HG03175 (cell line): Measurements from ENCODE around the gene GSG1L.
"Not testable (repeated sequence)": the region's sequence is repeated elsewhere in the genome, so short reads cannot be mapped to it uniquely, and the experiment has no call there.

ENCODE experiments used
- ATAC-seq: cut with Tn5 transposase; IDR thresholded peaks from one replicate; pipeline ENCODE4 v1.9.1; 2021; ENCODE audit warnings: mild to moderate bottlenecking, moderate library complexity; ENCODE audit not compliant: unreplicated experiment

GSG1L gene

DNA sequence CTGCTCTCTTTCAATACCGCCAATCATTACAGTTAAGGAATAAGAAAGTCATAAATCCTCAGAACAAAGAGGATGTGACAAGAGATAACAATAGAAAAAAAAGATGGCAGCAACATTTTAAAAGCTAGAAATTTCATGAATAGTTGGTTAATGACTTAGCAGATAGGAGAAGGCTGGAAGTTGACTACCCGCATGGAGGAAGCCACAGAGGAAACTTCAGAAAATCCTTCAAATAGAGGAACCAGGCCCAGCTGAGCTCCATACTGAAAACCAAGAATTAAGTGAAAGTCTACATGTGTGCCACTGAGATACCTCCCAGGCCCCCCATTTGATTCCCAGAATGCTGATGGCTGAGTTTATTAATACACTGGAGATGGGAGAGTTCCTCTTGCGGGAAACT lies 109.3 kb downstream of the GSG1L start:
- ATAC-seq = no peak

- ATAC-seq = no peak
Measured at GRCh38 chr16:27952811-27953210, 110.7 kb downstream of the GSG1L start.

DNA sequence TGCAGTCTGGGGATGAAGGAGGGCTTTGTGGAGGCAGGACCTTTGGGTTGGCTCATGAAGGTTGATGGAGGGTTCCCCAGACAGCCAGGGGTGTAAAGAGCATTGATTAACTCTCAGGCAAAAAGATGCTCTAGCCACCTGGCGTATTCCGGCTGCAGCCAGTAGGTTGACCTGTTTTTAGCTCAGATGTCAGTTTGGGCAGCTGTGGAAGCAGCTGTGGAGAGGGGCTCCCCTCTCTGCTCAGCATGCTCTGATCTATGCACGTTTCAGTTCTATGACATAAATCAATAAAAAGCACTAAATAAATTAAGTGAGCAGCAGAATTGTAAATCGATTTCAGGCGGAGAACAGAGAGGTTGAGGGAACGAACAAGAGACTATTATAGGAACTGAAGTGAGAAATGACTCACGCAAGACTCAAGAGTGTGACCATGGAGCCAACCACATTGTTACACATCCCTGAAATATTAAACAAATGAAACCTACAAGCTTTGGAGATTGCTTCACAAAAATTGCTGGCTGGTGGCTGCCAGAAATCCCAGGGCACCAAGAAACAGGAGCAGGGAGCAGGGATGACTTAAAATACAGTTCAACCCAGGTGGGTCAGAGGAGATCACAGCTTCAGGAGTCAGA lies 111.9 kb downstream of the GSG1L start:
- no peak for ATAC-seq

DNA sequence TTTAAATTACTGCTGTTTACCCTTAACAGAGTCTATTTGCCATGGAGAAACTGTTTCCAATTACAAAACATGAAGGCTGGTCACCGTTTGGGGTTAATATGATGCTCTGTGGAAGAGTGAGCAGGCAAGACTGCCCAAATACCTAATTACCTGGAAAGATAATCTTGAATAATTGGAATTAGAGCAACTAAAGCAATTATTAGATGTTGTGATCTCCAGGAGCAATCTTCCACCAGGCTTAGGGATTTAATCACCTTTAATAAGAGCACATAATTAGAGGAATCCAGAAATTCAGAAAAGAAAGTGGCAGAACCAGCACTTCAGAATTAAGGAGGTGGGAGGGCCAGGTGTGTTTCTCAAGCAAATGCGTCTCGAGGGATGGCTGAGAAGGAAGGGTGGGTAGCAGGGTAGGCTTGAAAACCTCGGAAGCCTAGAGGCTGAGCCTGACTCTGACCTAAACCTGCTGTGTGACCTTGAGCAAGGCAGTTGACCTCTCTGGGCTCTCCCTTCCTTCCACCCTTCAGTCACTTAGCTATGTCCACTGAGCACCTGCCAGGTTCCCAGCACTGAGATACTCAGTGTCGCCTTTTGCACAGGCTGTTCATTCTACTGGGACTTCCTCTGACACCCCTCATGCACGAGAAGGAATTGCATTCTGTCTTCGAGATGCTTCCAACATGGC lies 113.2 kb downstream of the GSG1L start:
- no peak for ATAC-seq

DNA sequence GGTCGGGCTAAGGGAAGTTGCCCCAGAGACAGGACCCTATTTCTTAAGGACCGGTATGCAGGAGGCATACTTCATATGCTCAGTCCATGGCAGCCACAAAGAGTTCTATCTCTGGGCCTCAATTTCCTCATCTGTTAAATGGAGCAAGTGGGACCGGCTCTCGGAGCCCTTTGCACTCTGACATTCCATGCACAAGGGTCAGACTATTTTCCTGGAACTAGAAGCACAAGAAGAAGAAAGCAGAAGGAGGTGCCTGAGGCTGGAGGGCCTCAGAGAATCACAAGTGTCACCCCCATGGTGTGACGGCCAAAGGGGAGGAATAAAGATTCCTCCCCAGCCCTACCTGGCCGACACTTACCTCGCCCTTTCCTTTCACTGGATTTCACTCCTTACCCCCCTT lies 115.8 kb downstream of the GSG1L start:
- no peak for ATAC-seq

DNA sequence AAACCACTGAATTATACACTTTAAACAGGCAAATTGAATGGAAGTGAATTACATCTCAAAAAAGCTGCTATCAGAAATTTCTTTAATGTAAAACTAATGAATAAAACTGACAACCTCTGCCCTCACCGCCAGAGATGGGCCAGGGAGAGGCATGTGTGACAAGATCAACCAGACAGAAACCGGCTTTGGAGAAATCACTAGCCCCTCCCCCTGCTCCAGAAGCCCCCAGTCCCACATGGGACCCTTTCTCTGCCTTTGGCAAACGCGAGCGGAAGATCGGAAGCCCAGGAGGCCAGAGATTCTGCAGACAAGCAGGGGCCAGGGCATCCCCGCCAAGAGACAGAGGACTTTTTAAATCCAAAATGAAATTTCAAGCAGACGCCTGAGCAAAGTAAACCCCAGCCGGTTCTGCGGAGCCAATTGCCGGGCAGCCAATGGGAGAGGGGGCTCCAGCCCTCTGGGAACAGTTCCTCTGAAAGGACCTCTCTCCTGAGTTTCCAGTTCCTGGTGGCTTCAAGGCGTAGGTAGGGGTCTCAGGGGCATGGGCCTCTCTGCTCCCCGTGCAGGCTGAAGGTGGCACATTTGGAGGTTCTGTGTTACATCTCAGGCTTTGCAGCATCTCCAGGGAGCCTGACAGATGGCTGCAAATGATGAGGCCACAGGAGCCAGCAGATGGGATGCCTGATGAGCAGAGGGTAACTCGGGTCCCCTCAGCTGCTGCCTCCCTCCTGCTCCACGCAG lies 118.1 kb downstream of the GSG1L start:
- no peak for ATAC-seq

- ATAC-seq = no peak
Measured at GRCh38 chr16:27943766-27944165, 119.7 kb downstream of the GSG1L start.

GRCh38 chr16:27942071-27942470 lies 121.4 kb downstream of the GSG1L start:
- not testable (repeated sequence) for ATAC-seq

GRCh38 chr16:27935076-27935475 lies 128.4 kb downstream of the GSG1L start:
- no peak for ATAC-seq

DNA sequence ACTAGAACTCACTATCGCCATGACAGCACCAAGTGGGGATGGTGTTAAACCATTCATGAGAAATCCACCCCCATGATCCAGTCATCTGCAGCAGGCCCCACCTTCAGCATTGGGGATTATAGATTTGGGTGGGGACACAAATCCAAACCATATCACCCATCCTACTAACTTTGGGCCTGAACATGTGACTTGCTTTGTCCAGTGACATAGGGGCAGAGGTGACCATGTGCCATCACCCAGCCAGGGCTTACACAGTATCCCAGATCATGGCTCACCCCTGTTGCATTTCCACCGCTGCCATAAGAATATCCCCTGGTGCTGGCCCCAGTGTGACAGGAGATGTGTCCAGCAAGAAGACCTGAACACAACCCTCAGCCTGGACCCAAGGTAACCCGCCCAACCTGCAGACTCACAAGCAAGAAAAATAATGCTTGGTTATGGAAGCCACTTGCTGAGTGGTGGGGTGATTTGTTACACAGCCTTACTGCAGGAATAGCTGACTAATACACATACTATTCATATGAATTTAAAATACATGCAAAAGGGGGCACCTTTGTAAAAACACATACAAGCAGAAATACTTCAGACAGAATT lies 130.9 kb downstream of the GSG1L start:
- ATAC-seq = no peak

DNA sequence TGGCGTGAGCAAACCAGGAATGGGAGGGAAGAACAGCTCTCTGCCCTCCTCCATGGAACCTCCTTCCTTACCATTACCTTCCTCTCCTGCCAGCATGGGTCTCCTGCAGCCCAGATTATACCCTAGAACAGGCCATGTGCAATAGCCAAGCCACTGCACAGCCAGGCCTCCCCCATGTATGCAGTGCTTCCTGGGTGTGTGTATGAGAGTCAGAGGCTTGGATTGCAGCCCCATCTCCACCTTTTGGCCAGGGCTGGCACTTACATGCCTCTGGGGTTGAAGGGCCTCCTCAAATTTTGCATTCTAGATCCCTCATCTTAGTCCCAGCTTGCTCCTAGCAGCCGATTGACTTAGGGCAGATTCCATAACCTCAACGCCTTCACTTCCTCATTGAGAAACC lies 133.7 kb downstream of the GSG1L start:
- ATAC-seq = no peak

DNA sequence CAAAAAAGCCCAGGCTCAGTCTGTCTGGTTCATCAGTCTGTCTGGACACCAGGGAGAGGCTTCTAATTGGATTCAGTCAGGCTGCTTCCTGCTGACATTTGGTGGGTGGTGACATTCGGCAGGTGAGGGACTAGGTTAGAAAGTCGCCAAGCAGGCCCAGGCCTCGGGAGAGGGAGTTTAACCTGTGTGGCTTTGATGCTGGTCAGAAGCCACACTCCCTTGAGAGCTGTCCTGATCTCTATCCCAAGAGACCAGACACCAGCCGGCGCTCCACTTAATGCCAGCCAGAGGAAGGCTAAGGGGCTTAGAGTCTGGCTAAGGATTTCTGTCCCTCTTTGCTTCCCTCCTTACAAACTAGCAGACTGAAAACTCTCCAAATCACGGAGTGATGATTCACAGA lies 135.0 kb downstream of the GSG1L start:
- no peak for ATAC-seq

DNA sequence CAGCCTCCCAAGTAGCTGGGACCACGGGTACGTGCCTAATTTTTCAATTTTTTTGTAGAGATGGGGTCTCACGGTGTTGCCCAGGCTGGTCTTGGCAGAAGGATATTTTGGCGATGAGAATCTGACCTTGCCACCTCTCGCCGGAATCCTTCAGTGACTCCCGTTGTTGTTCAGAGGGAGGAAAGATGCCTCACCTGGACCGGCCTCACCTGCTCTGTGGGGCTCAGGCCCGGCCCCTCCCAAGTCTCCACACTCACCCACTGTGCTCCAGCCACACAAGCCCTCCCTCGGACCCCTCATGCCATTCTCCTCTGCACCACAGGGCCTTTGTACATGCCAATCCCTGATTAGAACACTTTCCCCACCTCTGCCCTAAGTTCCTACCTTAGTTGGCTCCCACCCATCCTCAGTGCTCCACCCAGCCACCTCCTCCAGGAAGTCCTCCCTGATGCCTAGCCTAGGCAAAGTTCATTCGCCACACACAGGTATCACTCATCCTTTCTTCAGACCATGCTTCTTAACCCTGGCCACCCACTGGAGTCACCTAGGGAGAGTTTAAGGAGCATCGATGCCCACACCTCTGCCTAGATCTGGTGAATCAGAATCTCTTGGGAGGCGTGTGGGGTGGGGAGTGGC lies 136.1 kb downstream of the GSG1L start:
- ATAC-seq = no peak

DNA sequence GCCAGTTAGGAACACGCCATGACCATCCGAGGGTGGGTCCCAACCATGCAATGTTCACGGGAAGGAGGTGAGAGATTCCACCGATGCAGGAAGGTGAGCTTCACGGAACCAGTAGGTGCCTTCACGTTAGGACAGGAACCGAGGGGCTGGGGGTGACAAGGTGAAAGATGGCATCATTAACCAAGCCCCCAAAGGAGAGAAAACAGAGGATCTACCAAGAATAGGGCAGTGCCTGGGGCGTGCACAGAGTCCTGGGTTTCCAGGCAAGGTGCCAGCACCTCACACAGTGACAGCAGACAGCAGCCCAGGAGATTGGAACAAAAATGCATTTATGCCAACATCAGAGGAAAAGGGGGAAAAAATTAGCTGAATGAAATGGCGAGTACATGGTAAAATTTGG lies 137.9 kb downstream of the GSG1L start:
- ATAC-seq = no peak

DNA sequence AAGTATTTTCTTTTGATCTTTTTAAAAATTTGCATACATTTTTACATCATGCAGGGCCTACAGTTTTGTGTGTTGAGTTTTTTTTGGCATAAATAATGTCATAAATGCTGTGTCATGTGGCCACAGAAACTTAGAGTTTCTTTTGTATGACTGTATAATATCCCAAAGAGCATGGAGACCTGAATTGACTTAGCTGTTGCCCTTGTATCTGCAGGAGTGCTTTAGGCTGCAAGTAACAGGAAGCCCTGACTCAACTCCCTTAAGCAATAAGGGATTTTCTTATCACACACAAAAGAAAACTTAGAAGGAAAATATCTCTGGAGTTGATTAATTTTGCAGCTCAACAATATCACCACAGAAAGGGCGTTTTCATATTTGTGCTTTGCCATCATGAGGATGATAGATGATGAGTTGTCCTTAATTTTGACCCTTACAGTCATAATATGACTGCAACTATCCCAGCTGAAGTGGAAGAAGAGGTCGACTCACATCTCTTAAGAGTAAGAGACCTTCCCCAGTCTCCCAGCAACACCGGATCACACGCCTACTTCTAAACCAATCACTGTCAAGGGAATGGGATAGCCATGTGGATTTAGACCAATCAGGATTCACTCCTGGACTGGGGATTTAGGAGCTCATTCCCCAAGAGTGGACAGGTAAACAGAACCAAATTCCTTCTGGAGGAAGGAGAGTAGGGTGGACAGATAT lies 138.9 kb downstream of the GSG1L start:
- no peak for ATAC-seq

DNA sequence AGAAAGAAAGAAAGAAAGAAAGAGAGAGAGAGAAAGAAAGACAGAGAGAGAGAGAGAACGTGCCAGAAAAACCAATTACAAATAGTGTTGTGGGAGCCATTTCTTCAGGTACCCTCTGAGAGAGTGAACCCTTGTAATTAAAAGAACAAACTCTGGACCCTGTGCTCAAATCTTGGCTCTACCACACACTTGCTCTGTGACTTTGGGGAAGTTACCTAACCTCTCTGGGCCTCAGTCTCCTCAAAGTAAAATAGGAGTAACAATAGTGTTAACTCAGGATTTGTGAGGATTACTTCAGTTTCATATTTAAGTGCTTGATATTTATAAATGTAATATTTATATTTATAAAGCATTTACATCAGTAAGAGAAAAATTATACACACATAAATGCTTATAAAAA lies 139.8 kb downstream of the GSG1L start:
- ATAC-seq = no peak

DNA sequence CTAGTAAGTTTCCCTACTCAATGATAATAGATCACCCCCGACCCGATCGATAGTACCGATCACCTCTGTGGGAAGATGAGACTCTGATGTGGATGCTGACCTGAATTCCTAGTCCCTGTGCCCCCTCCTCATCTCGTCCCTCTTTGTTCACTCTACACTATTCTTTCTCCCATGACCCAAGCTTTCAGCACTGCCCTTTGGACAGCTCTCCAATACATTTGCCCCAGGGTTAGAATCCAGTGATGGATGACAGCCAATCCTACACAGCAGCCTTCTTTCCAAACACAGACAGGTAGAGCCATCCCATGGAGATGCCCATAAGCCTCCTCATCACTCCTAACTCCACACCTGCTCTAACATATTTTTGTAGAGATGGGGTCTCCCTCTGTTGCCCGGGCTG lies 141.1 kb downstream of the GSG1L start:
- no peak for ATAC-seq

GRCh38 chr16:27921134-27921533 lies 142.4 kb downstream of the GSG1L start:
- ATAC-seq = no peak

DNA sequence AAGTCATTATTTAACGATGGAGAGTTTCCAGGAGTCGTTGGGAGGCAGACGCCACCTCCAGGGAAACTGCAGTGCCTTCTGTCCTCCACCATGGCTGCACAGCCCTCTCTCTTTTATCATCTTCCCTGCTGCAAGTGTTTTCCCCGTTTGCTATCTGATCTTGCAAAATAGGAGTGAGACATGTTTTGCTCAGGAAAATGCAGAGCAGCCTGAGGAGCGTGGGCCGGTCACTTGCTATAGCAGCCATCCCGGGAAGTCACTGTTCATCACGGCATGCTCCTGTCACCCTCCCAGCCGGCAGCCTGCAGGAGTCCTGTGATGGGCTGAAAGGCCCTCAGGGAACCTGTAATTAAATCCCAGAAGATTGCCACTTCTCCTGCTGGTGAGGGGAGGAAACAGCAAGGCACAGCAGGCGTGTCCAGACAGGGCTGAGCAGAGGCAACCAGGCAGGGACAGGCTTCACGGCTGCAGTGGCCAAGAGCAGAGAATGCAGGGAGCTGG lies 143.1 kb downstream of the GSG1L start:
- no peak for ATAC-seq

- ATAC-seq = no peak
Measured at GRCh38 chr16:27918755-27919154, 144.8 kb downstream of the GSG1L start.

DNA sequence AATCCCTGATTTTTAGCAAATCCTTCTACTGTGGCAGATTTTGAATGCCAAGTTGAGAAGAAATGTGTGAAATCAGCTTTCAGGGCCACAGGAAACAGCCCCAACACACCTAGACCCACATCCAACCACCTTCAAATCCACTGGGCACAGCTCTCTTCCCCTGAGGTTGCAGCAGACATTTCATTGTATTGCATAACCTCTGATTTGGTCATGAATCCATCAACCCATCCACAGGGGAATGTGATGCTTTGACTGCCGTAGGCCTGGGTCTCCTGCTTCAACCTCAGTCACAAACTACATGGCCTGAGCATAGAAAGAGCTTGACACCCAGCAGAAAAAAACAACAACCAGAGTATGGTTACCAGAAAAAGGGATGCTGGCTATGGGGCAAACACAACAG lies 145.6 kb downstream of the GSG1L start:
- no peak for ATAC-seq
